GM12865 (cell line): ENCODE measurements around the gene ZFAND3.

Experiments used
- DNase-seq: peaks from one replicate; pipeline ENCODE4 v3.0.0; 2010; ENCODE audit warnings: low read depth
- H3K4me3 ChIP-seq: 2 replicates; pipeline ENCODE4 v1.5.1; 2011; ENCODE audit warnings: mild to moderate bottlenecking, low read depth, low read length, control low read depth
- CTCF ChIP-seq: IDR thresholded peaks from 2 replicates; pipeline ENCODE4 v1.5.1; 2011; ENCODE audit warnings: low read length, control low read depth, low read depth, inconsistent platforms; ENCODE audit not compliant: insufficient read depth; ENCODE audit errors: missing control alignments

Gene ZFAND3

GRCh38 chr6:37972994-37973757 is 153.6 kb downstream of the ZFAND3 start:
- DNase-seq: no peak
- no peak for TF ChIP-seq CTCF
- no peak overlapping the region for H3K4me3 ChIP-seq

GRCh38 chr6:37974381-37974780 is 154.9 kb downstream of the ZFAND3 start:
- H3K4me3 ChIP-seq: no peak overlapping the region
- DNase-seq: no peak
- no peak for TF ChIP-seq CTCF

GRCh38 chr6:37974943-37975342 is 155.4 kb downstream of the ZFAND3 start:
- no peak for DNase-seq
- no peak overlapping the region for H3K4me3 ChIP-seq
- TF ChIP-seq CTCF: no peak

GRCh38 chr6:37977715-37978114 is 158.2 kb downstream of the ZFAND3 start:
- TF ChIP-seq CTCF: no peak
- no peak for DNase-seq
- H3K4me3 ChIP-seq: no peak overlapping the region

GRCh38 chr6:37979392-37980221 is 160.1 kb downstream of the ZFAND3 start:
- no peak for TF ChIP-seq CTCF
- no peak for DNase-seq
- no peak overlapping the region for H3K4me3 ChIP-seq

- TF ChIP-seq CTCF: no peak
- no peak for DNase-seq
- H3K4me3 ChIP-seq: no peak overlapping the region
These were observed 160.7 kb downstream of the ZFAND3 start for GRCh38 chr6:37980222-37980595.

GRCh38 chr6:37981626-37982025 is 162.1 kb downstream of the ZFAND3 start:
- no peak overlapping the region for H3K4me3 ChIP-seq
- no peak for TF ChIP-seq CTCF
- DNase-seq: no peak
